HG02885 (cell line): Measurements from ENCODE around the gene ACTL7A.

ENCODE experiments used
- ATAC-seq: cut with Tn5 transposase; IDR thresholded peaks from one replicate; pipeline ENCODE4 v1.9.1; 2021; ENCODE audit warnings: mild to moderate bottlenecking; ENCODE audit not compliant: unreplicated experiment, poor library complexity

The ACTL7A gene

GRCh38 chr9:108910914-108911313 is 48.8 kb downstream of the ACTL7A start:
- ATAC-seq, result no peak

GRCh38 chr9:108911820-108912219 is 49.8 kb downstream of the ACTL7A start:
- ATAC-seq, result no peak
